T47D (cell line): Measurements from ENCODE around the gene SRL.
A peak's percentile ranks its signal among the peaks of the same experiment; 100 is the strongest.

Experiments used
- DNase-seq, 2 experiments: peaks; one replicate each; pipeline versions ENCODE4 v3.0.0 to v3.0.0-alpha.2; 2011 to 2012; ENCODE audit warnings: low read depth in 1 of 2, low spot score in 1 of 2
- JUND ChIP-seq: IDR thresholded peaks from 2 replicates; pipeline ENCODE4 v1.6.1; 2012; ENCODE audit warnings: low read depth
- in situ Hi-C: cut with HindIII; loops from 2 replicates; pipeline ENCODE4 v1.10.0; 2016; ENCODE audit warnings: low sequenced_read_pairs, low pct_unique_long_range_greater_than_20kb

SRL gene

DNA sequence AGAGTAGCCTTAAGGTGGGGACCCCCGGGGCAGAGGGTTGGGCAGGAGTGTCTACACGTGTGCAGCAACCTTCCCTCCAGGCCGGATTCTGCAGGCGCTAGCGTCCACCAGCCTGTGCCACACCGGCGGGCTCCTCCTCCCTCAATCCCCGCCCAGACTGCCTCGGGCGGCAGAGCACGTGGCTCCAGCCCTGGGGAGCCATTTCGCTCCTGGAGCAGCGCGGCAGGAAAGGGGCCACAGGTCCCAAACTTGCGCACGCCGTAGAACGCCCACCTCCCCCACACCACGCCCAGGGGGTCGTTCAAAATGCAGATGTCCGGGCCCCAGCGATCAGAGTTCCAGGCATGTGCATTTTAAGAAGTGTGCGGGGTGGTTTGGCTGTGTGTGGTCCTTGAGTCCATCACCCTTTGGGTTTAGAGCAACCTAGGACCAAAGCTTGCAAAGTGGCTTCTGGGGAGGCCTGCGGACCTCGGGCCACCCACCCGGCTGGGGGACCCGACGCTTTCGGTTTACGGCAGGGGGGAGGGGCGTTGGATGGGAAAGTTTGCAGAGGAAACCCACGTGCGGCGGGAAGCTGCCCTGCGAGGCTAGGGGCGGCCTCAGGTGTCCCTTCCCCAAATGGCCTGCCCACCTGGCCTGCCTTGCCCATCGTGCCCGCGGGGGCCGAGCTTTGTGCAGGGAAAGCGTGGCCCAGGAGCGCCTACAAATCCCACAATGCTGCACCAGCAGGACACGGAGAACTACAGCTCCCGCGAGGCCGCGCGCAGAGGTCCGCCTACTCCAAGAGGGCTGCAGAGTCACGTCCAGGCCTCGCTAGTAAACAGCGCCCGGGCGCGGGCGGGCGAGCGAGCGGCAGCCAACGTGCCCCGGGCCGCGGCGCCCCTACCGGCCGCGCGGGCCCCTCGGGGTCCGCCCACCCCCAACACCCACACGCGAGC lies 29.6 kb upstream of the SRL start:
- TF ChIP-seq JUND, result no peak
- DNase-seq, result peak; percentile 92 to 96
- in situ Hi-C loops, result no loop called here

DNA sequence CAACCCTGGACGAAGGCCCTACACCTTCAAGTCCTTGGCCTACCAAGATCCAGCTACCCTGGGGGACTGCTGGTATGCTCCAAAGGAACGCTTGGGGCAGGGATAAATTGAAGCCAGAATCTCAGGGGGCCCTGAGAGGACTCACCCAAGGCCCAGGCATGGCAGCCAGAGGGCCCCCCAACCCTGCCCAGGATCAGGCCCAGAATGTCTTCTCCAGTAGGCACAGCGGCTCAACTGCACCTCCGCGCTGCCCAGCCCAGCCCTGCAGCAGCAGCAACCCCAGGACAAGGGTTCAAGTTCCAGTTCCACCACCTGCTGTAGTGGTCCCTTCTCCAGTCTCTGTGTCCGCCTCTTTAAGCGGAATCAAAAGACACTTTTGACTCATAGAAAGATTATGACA lies 28.7 kb upstream of the SRL start:
- DNase-seq, result no peak
- in situ Hi-C loops, result no loop called here
- no peak for TF ChIP-seq JUND

DNA sequence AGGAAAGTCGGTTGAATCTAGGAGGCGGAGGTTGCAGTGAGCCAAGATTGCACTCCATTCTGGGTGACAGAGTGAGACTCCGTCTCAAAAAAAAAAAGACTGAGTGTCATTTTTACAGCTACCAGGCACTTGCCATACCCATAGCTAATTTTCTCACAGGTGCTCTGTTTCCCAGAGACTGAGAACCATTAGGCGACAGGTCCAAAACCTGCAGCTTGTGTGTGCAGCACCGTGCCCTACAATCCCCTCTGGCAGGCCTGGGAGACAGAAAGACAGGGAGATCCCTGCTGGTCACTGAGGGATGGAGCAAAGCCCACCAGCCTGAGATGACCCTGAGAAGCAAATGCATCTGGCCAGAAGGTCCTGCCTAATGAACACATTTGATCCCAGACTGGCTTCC lies 28.2 kb upstream of the SRL start:
- in situ Hi-C loops, result no loop called here
- no peak for DNase-seq
- TF ChIP-seq JUND, result no peak

DNA sequence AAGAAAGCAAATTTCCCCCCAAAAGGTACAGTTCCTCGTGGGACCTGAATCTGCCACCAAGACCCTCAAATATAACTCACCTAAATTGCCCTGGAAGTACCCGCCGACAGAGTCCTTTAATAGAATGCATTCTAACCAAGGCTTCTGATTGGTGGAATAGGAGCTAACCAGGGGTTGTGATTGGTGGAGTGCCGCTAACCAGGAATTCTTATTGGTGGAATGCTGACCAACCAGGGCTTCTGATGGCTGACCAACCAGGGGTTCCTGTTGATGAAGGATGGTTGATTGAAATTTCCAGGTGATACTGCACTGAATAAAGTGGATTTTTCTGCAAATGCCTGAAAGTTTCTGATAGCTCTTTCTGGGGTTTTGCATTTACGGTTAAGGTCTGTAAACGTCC lies 24.5 kb upstream of the SRL start:
- peak in 1 of 2 experiments; percentile 62 for DNase-seq
- no peak for TF ChIP-seq JUND
- in situ Hi-C loops, result no loop called here

DNA sequence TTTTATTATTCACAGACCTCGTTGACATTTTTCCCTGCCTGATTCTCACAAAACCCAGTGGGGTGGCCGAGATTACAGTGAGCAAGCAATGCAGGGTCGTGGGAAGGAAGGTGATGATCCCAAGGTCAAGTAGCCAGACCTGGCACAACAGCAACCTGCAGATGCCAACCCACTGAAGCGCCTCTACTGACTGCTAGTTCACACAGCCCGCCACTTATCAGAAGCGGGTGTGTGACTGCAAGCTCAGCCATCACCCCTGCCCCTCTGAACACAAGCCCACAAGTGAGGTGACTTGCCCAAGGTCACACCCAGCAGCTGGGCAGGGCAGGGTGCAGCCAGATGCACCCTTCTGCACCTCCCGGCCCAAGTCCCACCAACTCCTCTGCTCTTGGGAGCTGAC lies 23.8 kb upstream of the SRL start:
- in situ Hi-C loops, result no loop called here
- no peak for TF ChIP-seq JUND
- DNase-seq, result no peak

DNA sequence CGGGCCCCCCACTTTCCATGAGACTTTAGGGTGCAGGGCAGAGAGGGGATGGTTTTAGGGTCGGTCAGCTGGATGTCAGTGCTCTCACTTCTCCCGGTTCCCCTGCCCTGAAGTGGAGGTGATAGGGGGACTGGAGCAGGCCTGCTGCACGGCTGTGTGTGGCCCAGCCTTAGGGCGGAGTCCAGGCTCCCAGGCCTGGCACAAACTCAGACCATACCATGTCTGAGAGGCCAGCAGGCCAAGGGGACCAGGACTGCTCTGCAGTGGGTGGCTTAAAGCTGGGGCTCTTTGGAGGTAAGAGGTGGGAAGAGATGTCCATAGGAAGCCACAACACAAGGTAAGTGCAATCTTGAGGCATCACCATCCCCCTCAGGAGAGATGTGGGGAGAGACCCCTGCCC lies 22.7 kb upstream of the SRL start:
- no peak for DNase-seq
- in situ Hi-C loops, result no loop called here
- TF ChIP-seq JUND, result no peak

DNA sequence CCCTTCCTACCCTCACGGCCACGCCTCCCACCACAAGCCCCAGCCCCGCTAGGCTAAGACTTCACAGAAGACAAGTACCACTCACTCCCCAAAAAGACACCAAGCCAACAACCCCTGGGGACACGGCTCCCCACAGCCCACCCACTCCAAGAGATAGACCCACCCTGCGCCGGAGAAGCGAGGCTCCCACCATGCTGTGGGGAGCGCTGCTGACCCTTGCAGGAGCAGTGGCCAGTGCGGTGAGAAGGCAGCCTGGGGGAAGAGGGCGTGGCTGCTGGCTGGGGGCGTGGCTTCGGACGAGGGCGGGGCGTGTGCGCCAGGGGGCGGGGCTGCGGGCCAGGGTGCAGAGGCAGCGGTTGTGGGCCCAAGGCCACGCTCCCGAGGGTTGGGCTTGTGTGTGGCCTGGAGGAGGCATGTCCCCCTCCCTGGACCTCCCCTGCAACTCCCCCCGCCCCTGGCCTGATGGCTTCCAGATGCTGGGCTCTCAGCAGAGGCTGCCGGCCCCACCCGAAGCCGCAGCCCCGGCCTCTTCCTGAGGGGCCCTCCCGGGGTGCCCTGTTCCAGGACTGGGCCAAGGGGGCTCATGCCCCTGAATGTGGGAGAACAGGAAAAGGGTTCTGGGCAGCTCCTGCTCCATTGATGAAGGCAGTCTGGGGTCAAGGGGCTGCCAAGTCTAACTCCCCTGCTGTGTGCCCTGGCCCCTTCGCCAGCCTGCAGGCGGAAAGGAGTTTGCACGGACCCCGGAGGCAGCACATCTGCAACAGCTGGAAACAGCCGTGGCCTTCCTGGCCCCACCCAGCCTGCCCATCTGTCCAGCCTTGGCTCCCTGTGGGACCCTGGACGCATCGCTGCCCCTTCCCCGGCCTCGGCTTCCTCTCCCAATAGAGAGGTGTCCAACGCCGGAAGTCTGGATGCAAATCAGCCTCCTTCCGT lies 21.9 kb upstream of the SRL start:
- peak; percentile 72 to 79 for DNase-seq
- TF ChIP-seq JUND, result no peak
- in situ Hi-C loops, result no loop called here

DNA sequence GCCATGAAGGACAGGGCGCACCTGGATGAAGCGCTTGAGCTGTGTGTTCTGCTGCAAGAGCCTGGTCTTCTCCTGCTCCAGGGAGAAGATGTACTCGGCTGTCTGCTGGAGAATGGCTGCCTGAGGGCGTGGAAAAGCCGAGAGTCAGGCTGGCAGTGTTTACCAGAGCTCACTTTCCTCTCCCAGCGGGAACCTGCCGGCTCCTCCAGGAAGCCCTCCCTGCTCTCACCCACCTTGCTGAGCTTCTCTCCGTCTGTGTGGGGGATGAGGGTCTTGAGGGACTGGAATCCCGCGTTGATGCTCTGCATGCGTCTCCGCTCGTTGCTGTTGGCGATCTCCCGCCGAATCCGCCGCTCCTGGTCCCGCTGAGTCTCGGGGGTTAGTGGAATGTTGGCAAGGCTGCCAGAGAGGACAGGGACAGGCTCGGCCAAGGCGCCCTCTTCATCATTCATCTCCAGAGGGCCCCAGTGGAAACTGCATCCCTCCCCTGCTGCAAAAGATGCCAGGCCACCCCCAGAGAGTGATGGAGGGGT lies 20.5 kb upstream of the SRL start:
- no peak for TF ChIP-seq JUND

DNA sequence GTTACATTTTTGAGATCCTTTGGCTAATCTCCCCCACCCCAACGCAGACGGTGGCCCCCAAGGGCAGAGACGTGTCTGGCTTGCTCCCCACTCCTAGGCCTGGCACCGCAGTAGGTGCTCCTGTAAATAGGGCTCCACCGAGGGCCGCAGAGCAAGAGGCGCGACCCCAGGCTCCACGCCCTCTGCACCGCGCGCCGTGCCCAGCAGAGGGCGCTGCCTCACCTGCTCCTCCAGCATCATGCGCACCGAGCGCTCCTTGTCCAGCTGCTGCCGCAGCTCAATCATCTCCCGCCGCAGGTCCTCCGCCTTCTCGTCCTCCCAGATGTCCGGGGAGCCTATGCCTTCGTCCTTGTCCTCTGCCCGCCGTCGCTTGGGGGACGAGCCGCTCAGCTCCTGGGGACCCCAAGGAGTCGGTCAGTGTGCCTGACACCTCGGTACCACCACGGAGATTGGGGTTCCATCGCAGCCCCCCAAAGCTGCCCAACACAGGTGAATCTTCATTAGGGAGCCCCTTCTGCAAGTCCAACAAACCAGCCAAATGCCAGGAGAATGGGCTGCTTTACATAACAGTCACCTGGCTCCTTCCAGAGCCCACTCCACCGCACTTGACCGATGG lies 19.8 kb upstream of the SRL start:
- in situ Hi-C loops, result no loop called here
- TF ChIP-seq JUND, result no peak
- DNase-seq, result peak in 1 of 2 experiments; percentile 48

More for the DNA sequence above, 20.5 kb upstream of the SRL start:
- in situ Hi-C loops, result no loop called here
- DNase-seq, result no peak

DNA sequence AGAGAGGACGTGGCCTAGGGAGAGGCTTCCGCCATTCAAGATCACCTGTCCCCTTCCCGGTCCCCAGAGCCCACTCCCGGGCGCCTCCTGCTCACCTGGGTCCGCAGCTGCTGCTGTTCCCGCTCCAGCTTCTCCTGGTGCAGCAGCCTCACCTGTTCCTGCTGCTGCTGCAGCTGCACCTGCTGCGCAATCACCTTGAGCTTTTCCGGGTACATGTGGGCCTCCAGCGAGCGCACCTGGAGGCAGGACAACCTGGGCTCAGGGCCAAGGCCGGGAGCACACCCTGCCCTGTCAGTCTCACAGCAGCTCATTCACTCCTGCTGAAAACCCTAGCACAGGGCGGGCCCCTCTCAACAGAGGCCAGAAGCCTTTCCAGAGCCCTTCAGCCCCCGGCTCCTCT lies 18.5 kb upstream of the SRL start:
- no peak for DNase-seq
- TF ChIP-seq JUND, result no peak
- in situ Hi-C loops, result no loop called here

DNA sequence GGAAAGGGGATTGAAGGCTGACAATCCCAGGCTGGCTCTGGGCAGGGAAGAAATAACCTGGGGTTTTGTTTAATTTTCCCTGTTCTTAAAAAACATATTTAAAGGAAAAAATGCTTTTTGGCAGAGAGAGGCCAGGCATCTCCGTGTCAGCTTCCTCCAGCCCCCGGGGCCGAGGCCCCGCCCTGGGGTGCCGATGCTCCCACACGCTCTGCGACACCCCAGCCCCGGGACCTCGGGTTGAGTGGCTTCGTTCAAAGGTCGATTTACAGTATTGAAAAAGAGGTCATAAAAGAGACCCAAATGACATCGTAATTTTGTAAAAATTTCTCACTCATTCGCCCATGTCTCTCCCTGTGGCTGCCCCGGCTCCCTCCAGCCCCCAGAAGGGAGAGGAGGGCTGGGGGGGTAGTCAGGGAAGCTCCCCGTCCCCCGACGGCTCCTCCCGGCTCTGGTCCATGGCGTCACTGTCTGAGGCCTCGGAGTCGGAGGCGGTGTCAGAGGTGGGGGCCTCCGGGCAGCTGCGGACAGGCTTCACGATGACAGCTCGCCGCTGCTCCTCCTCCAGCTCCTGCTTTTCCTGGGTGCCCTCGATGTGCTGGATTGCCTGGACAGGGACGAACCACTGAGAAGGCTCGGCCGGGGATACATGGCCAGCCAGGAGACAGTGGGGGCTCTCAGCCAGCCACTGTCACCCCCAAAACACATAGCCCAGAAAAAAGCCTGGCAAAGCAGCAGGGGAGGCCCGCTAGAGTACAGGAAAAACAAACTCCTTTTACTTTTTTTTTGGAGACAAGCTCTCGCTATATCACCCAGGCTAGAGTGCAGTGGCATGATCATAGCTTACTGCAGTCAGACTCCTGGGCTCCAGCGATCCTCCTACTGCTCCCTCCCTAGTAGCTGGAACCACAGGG lies 16.0 kb upstream of the SRL start:
- in situ Hi-C loops, result no loop called here
- no peak for TF ChIP-seq JUND
- DNase-seq, result no peak
